ENCODE measurements around the gene DSTYK.

Gene DSTYK, protein sequence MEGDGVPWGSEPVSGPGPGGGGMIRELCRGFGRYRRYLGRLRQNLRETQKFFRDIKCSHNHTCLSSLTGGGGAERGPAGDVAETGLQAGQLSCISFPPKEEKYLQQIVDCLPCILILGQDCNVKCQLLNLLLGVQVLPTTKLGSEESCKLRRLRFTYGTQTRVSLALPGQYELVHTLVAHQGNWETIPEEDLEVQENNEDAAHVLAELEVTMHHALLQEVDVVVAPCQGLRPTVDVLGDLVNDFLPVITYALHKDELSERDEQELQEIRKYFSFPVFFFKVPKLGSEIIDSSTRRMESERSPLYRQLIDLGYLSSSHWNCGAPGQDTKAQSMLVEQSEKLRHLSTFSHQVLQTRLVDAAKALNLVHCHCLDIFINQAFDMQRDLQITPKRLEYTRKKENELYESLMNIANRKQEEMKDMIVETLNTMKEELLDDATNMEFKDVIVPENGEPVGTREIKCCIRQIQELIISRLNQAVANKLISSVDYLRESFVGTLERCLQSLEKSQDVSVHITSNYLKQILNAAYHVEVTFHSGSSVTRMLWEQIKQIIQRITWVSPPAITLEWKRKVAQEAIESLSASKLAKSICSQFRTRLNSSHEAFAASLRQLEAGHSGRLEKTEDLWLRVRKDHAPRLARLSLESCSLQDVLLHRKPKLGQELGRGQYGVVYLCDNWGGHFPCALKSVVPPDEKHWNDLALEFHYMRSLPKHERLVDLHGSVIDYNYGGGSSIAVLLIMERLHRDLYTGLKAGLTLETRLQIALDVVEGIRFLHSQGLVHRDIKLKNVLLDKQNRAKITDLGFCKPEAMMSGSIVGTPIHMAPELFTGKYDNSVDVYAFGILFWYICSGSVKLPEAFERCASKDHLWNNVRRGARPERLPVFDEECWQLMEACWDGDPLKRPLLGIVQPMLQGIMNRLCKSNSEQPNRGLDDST

DNA sequence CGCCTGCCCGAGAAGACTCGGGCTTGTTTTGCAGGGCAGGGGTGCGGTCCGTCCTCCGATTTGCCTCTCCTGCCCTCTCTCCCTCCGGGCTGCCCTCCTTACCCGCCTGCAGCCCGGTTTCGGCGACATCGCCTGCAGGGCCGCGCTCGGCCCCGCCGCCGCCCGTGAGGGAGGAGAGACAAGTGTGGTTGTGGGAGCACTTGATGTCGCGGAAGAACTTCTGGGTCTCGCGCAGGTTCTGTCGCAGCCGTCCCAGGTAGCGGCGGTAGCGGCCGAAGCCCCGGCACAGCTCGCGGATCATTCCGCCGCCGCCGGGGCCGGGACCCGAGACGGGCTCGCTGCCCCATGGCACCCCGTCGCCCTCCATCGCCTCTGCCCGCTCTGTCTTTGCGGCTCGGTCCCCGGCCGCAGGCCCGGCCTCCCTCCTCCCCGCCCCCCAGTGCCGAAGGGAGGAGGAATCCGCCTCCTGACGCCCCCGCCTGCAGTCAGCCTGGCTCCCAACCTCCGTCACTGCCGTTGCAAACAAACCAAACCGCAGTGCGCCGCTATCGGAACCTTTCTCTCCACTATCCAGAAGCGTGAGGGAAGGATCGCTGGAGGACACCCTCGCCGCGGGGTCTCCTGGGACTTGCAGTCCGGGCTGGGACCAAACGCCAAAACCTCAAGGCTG lies at the start of gene DSTYK:
DSTYK (minus strand) TSS at position 534 of the 670 bp plus-strand sequence; CDS start at position 367, 167 bp downstream.
- H4K20me1 ChIP-seq (ENCODE audit: insufficient read depth, low read length): no peaks in the 10 kb centered on the region; the same call in 1 of the 2 replicates
- TF ChIP-seq EZH2phosphoT487 (IDR thresholded peaks at IDR 0.05; ENCODE audit: low read length) (no peak), EZH2 (optimal IDR thresholded peaks at IDR 0.05; ENCODE audit: low read depth, low read length) (no peak)
- TF ChIP-seq, protein P1, sequence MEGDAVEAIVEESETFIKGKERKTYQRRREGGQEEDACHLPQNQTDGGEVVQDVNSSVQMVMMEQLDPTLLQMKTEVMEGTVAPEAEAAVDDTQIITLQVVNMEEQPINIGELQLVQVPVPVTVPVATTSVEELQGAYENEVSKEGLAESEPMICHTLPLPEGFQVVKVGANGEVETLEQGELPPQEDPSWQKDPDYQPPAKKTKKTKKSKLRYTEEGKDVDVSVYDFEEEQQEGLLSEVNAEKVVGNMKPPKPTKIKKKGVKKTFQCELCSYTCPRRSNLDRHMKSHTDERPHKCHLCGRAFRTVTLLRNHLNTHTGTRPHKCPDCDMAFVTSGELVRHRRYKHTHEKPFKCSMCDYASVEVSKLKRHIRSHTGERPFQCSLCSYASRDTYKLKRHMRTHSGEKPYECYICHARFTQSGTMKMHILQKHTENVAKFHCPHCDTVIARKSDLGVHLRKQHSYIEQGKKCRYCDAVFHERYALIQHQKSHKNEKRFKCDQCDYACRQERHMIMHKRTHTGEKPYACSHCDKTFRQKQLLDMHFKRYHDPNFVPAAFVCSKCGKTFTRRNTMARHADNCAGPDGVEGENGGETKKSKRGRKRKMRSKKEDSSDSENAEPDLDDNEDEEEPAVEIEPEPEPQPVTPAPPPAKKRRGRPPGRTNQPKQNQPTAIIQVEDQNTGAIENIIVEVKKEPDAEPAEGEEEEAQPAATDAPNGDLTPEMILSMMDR (IDR thresholded peaks at IDR 0.05; ENCODE audit: low read length): no peak
- peak; percentile 98 for DNase-seq
- H3K4me2 ChIP-seq (ENCODE audit: low read depth, low read length): peak within 1 kb of the TSS; percentile 83
- H2AFZ ChIP-seq (ENCODE audit: low read length): peak within 1 kb of the TSS; percentile 93
- peak within 1 kb of the TSS; percentile 90 for H3K4me3 ChIP-seq (ENCODE audit: low read length)
- H3K9me3 ChIP-seq (replicated peaks; ENCODE audit: insufficient read depth, low read length): no peaks in the 10 kb centered on the region
- no peaks in the 10 kb centered on the region; the same call in 1 of the 2 replicates for H3K27me3 ChIP-seq (replicated peaks; ENCODE audit: insufficient read depth, low read length)
- peaks cover 43% of the 10 kb centered on the region for H3K79me2 ChIP-seq (ENCODE audit: low read length)
- H3K9ac ChIP-seq (ENCODE audit: low read length): peak within 1 kb of the TSS; percentile 82
- H3K9me2 ChIP-seq (replicated peaks; ENCODE audit: insufficient read depth, low read length): no peaks in the 10 kb centered on the region
- no peaks in the 10 kb centered on the region for H3K36me3 ChIP-seq (replicated peaks; ENCODE audit: insufficient read depth, low read length)
- 0 out of 2 replicates have a peak, but pooled peaks cover 3% of the 10 kb centered on the region for H3F3A ChIP-seq (ENCODE audit: insufficient read depth, low read length)
- H3K27ac ChIP-seq (ENCODE audit: low read length): peak within 1 kb of the TSS; percentile 80
- H3K4me1 ChIP-seq (ENCODE audit: low read length): peaks cover 15% of the 10 kb centered on the region

DNA sequence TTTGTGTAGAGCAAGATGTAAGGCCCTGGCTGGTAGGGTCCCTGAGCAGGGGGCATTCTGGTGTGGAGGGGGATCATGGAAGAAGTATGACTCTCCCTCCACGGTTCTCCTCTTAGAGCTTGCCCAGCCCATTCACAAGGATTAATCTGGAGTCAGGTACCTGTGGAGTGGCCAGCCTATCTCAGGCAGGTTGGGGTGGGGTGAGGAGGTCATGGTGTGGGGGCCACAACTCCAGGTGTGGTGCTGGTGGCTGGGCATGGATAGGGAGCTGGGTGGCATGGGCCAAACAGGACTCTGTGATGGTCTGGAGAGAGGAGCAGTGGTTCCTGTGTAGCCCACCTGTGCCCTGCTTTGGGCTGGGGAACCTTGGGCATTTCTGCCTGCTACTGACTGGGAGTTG lies 48.5 kb upstream of the DSTYK start:
- Histone ChIP-seq H3K79me2 (ENCODE audit: low read length) (peaks cover 69% of the 10 kb centered on the region), H3K9me3 (replicated peaks; ENCODE audit: insufficient read depth, low read length) (no peaks in the 10 kb centered on the region), H4K20me1 (ENCODE audit: insufficient read depth, low read length) (no peaks in the 10 kb centered on the region), H3K36me3 (replicated peaks; ENCODE audit: insufficient read depth, low read length) (no peaks in the 10 kb centered on the region), H3K27me3 (replicated peaks; ENCODE audit: insufficient read depth, low read length) (no peaks in the 10 kb centered on the region), H3F3A (ENCODE audit: insufficient read depth, low read length) (peaks cover 11% of the 10 kb centered on the region; the same call in 1 of the 2 replicates), H2AFZ (ENCODE audit: low read length) (no peak overlapping the region), H3K9me2 (replicated peaks; ENCODE audit: insufficient read depth, low read length) (no peaks in the 10 kb centered on the region), H3K27ac (ENCODE audit: low read length) (no peak overlapping the region), H3K4me3 (ENCODE audit: low read length) (no peak overlapping the region), H3K4me1 (ENCODE audit: low read length) (peaks cover 43% of the 10 kb centered on the region), H3K9ac (ENCODE audit: low read length) (no peak overlapping the region), H3K4me2 (ENCODE audit: low read depth, low read length) (peak overlapping the region; percentile 53)
- no peak for DNase-seq
- TF ChIP-seq EZH2 (optimal IDR thresholded peaks at IDR 0.05; ENCODE audit: low read depth, low read length): no peak
- TF ChIP-seq, protein P1 (IDR thresholded peaks at IDR 0.05; ENCODE audit: low read length): no peak
- no peak for TF ChIP-seq EZH2phosphoT487 (IDR thresholded peaks at IDR 0.05; ENCODE audit: low read length)

DNA sequence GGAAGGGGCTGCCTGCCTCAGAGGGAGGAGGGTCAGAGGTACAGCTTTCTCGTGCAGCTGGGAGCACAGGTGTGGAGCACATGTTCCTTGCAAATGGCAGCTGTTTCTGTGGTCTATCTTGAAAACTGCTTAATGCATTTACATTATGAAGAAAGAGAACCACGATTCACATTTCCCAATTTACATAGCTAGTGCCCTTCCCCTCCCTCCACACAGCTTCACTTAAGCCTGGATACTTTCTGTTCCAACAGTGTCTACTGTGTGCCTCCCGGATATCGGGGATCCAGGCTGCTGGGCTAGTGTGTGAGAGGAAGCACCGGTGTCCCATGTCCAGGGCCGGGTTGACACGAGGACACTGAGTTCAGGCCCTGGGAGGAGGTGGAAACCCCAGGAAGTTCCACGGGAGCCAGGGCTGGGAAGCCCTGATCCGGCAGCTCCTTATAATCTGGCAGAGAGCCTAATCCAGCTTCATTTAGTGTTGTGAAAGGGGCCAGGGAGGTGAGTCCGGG lies 47.9 kb upstream of the DSTYK start:
- H3K9me3 ChIP-seq (replicated peaks; ENCODE audit: insufficient read depth, low read length): no peaks in the 10 kb centered on the region
- H3F3A ChIP-seq (ENCODE audit: insufficient read depth, low read length): peaks cover 11% of the 10 kb centered on the region; the same call in 1 of the 2 replicates
- no peaks in the 10 kb centered on the region for H3K27me3 ChIP-seq (replicated peaks; ENCODE audit: insufficient read depth, low read length)
- H3K4me1 ChIP-seq (ENCODE audit: low read length): peaks cover 43% of the 10 kb centered on the region
- H3K36me3 ChIP-seq (replicated peaks; ENCODE audit: insufficient read depth, low read length): no peaks in the 10 kb centered on the region
- H3K9ac ChIP-seq (ENCODE audit: low read length): peak overlapping the region; percentile 3; the same call in 1 of the 2 replicates
- H3K27ac ChIP-seq (ENCODE audit: low read length): peak overlapping the region; percentile 32; the same call in 1 of the 2 replicates
- H3K9me2 ChIP-seq (replicated peaks; ENCODE audit: insufficient read depth, low read length): no peaks in the 10 kb centered on the region
- peak; percentile 59 for DNase-seq
- peaks cover 72% of the 10 kb centered on the region for H3K79me2 ChIP-seq (ENCODE audit: low read length)
- TF ChIP-seq, protein P1 (IDR thresholded peaks at IDR 0.05; ENCODE audit: low read length): no peak
- no peak for TF ChIP-seq EZH2 (optimal IDR thresholded peaks at IDR 0.05; ENCODE audit: low read depth, low read length)
- no peak for TF ChIP-seq EZH2phosphoT487 (IDR thresholded peaks at IDR 0.05; ENCODE audit: low read length)
- H4K20me1 ChIP-seq (ENCODE audit: insufficient read depth, low read length): no peaks in the 10 kb centered on the region
- 0 out of 2 replicates have a peak overlapping the region, but pooled peaks have one; percentile 1 for H2AFZ ChIP-seq (ENCODE audit: low read length)
- peak overlapping the region; percentile 53 for H3K4me2 ChIP-seq (ENCODE audit: low read depth, low read length)
- no peak overlapping the region for H3K4me3 ChIP-seq (ENCODE audit: low read length)

Measured in MM.1S (cell line).